Nephron (organoid): Measurements from ENCODE around the gene SBF2.

Experiments
- H3K27ac Mint-ChIP-seq, 3 experiments: 2 replicates each; pipeline ENCODE4 v1.8.0; 2020; ENCODE audit warnings: mixed read lengths in 3 of 3, mild to moderate bottlenecking in 2 of 3, moderate library complexity in 1 of 3
- H3K27me3 Mint-ChIP-seq: 2 replicates; pipeline ENCODE4 v1.8.0; 2021; ENCODE audit warnings: low read depth, mild to moderate bottlenecking, moderate library complexity, mixed read lengths
- H3K36me3 Mint-ChIP-seq: 2 replicates; pipeline ENCODE4 v1.8.0; 2020; ENCODE audit warnings: low read depth, mixed read lengths
- H3K4me1 Mint-ChIP-seq: 2 replicates; pipeline ENCODE4 v1.8.0; 2020; ENCODE audit warnings: mixed read lengths
- H3K4me3 Mint-ChIP-seq, 3 experiments: 2 replicates each; pipeline ENCODE4 v1.8.0; 2020; ENCODE audit warnings: mild to moderate bottlenecking in 3 of 3, mixed read lengths in 3 of 3, moderate library complexity in 2 of 3
- H3K9me3 Mint-ChIP-seq: 2 replicates; pipeline ENCODE4 v1.8.0; 2020; ENCODE audit warnings: mixed read lengths
- CTCF ChIP-seq, 3 experiments: fragments of 200-600 bp; sonication (generic); IDR thresholded peaks; one replicate each; pipeline ENCODE4 v1.5.0; 2021; ENCODE audit warnings: antibody characterized with exemption in 3 of 3; ENCODE audit not compliant: unreplicated experiment in 3 of 3

The SBF2 gene

GRCh38 chr11:9957072-9957471 is 336.9 kb downstream of the SBF2 start:
- Mint-ChIP-seq H3K4me3 (no peak overlapping the region), H3K4me1 (no peaks in the 10 kb centered on the region), H3K27ac (no peak overlapping the region), H3K9me3 (no peaks in the 10 kb centered on the region), H3K36me3 (peaks cover 35% of the 10 kb centered on the region), H3K27me3 (no peaks in the 10 kb centered on the region)
- no peak for TF ChIP-seq CTCF (IDR thresholded peaks at IDR 0.05; ENCODE audit: unreplicated experiment in 3 of 3)

- Mint-ChIP-seq H3K4me1 (no peaks in the 10 kb centered on the region), H3K27me3 (no peaks in the 10 kb centered on the region), H3K4me3 (no peak overlapping the region), H3K36me3 (peaks cover 30% of the 10 kb centered on the region), H3K27ac (no peak overlapping the region), H3K9me3 (no peaks in the 10 kb centered on the region)
- no peak for TF ChIP-seq CTCF (IDR thresholded peaks at IDR 0.05; ENCODE audit: unreplicated experiment in 3 of 3)
Observed at GRCh38 chr11:9956483-9956882, 337.5 kb downstream of the SBF2 start.

- TF ChIP-seq CTCF (IDR thresholded peaks at IDR 0.05; ENCODE audit: unreplicated experiment in 3 of 3), result no peak
- Mint-ChIP-seq H3K4me3 (no peak overlapping the region), H3K4me1 (no peaks in the 10 kb centered on the region), H3K27ac (no peak overlapping the region), H3K9me3 (no peaks in the 10 kb centered on the region), H3K27me3 (no peaks in the 10 kb centered on the region), H3K36me3 (peaks cover 24% of the 10 kb centered on the region)
Observed at GRCh38 chr11:9955391-9955790, 338.6 kb downstream of the SBF2 start.

GRCh38 chr11:9953994-9954626 is 339.9 kb downstream of the SBF2 start:
- peaks cover 11% of the 10 kb centered on the region for H3K36me3 Mint-ChIP-seq
- H3K4me1 Mint-ChIP-seq, result no peaks in the 10 kb centered on the region
- TF ChIP-seq CTCF (IDR thresholded peaks at IDR 0.05; ENCODE audit: unreplicated experiment in 3 of 3), result no peak

GRCh38 chr11:9952511-9953196 is 341.4 kb downstream of the SBF2 start:
- H3K4me1 Mint-ChIP-seq, result no peaks in the 10 kb centered on the region
- no peak overlapping the region for H3K4me3 Mint-ChIP-seq
- no peaks in the 10 kb centered on the region for H3K9me3 Mint-ChIP-seq
- H3K27ac Mint-ChIP-seq, result peak overlapping the region in 1 of 3 experiments; percentile 18
- H3K36me3 Mint-ChIP-seq, result peaks cover 8% of the 10 kb centered on the region
- H3K27me3 Mint-ChIP-seq, result no peaks in the 10 kb centered on the region
- no peak for TF ChIP-seq CTCF (IDR thresholded peaks at IDR 0.05; ENCODE audit: unreplicated experiment in 3 of 3)

More at GRCh38 chr11:9953994-9954626, 339.9 kb downstream of the SBF2 start:
- no peaks in the 10 kb centered on the region for H3K9me3 Mint-ChIP-seq
- H3K27ac Mint-ChIP-seq, result no peak overlapping the region
- H3K27me3 Mint-ChIP-seq, result no peaks in the 10 kb centered on the region
- H3K4me3 Mint-ChIP-seq, result no peak overlapping the region

GRCh38 chr11:9951807-9952206 is 342.2 kb downstream of the SBF2 start:
- peaks cover 15% of the 10 kb centered on the region for H3K36me3 Mint-ChIP-seq
- H3K27ac Mint-ChIP-seq, result peak overlapping the region in 1 of 3 experiments; percentile 18
- no peak overlapping the region for H3K4me3 Mint-ChIP-seq

More at GRCh38 chr11:9951807-9952206, 342.2 kb downstream of the SBF2 start:
- no peak for TF ChIP-seq CTCF (IDR thresholded peaks at IDR 0.05; ENCODE audit: unreplicated experiment in 3 of 3)
- Mint-ChIP-seq H3K4me1 (no peaks in the 10 kb centered on the region), H3K27me3 (no peaks in the 10 kb centered on the region), H3K9me3 (no peaks in the 10 kb centered on the region)
